Panc1 (cell line): ENCODE results near the gene CAVIN1. TPM values are rescaled to one million over a fixed set of nuclear protein-coding genes. Genes with fewer than 3 reads are reported as not detected.

ENCODE experiments used
- ATAC-seq: fragments of 200-7000 bp; cut with Tn5 transposase; 2 replicates; pipeline ENCODE4 v1.9.1; 2020; ENCODE audit warnings: mild to moderate bottlenecking, moderate library complexity
- Bru-seq: library from RNA; stranded (reverse); fragments of 400-500 nt; gene quantifications from one replicate; lab custom pipeline; 2021; lab: Mats Ljungman, UMichigan
- BruChase-seq, 2 experiments: library from RNA; stranded (reverse); fragments of 400-500 nt; gene quantifications; one replicate each; lab custom pipeline; 2021; lab: Mats Ljungman, UMichigan
- BruUV-seq: library from RNA; stranded (reverse); fragments of 400-500 nt; replicated peaks from 2 replicates; lab custom pipeline; 2021; lab: Mats Ljungman, UMichigan
- CTCF ChIA-PET: fragments of 300-600 bp; sonication (Branson Sonifier 250); formaldehyde crosslinking; loops from one replicate; lab custom pipeline; 2022; ENCODE audit warnings: antibody characterized with exemption; lab: Charles Lee
- POLR2A ChIA-PET: fragments of 300-600 bp; sonication (Branson Sonifier 250); formaldehyde crosslinking; loops from one replicate; lab custom pipeline; 2022; ENCODE audit warnings: antibody characterized with exemption; lab: Charles Lee
- DNase-seq: peaks from one replicate; pipeline ENCODE4 v3.0.0-alpha.2; 2010; ENCODE audit warnings: low read depth, low spot score
- H3K27ac ChIP-seq: 2 replicates; pipeline ENCODE4 v1.5.1; 2011; ENCODE audit warnings: mild to moderate bottlenecking, low read length, inconsistent platforms
- H3K27me3 ChIP-seq: fragments of 200-500 bp; sonication (Bioruptor generic); 2 replicates; pipeline ENCODE4 v1.6.0; 2014; ENCODE audit warnings: low read length, inconsistent platforms; ENCODE audit not compliant: control insufficient read depth, insufficient read depth
- H3K36me3 ChIP-seq: fragments of 200-500 bp; sonication (Bioruptor generic); 2 replicates; pipeline ENCODE4 v1.5.1; 2014; ENCODE audit warnings: inconsistent platforms, mild to moderate bottlenecking, low read length, moderate library complexity; ENCODE audit not compliant: control insufficient read depth, insufficient read depth
- H3K4me1 ChIP-seq: 2 replicates; pipeline ENCODE4 v1.5.1; 2011; ENCODE audit warnings: inconsistent platforms, mild to moderate bottlenecking, low read length, moderate library complexity; ENCODE audit not compliant: control insufficient read depth, insufficient read depth
- H3K4me3 ChIP-seq, 2 experiments: 2 replicates each; pipeline ENCODE4 v1.5.1; 2011 to 2012; ENCODE audit warnings: low read depth in 2 of 2, low read length in 2 of 2, mild to moderate bottlenecking in 2 of 2, inconsistent platforms in 1 of 2, moderate library complexity in 1 of 2
- H3K9me3 ChIP-seq: fragments of 200-500 bp; sonication (Bioruptor generic); 2 replicates; pipeline ENCODE4 v1.5.1; 2014; ENCODE audit warnings: low read depth, mild to moderate bottlenecking, inconsistent platforms, low read length, moderate library complexity; ENCODE audit not compliant: control insufficient read depth, insufficient read depth
- CTCF ChIP-seq: fragments of 450-650 bp; IDR thresholded peaks from 2 replicates; pipeline ENCODE4 v1.5.1; 2017; ENCODE audit warnings: mild to moderate bottlenecking
- POLR2AphosphoS5 ChIP-seq: IDR thresholded peaks from 2 replicates; pipeline ENCODE4 v1.6.1; 2012; ENCODE audit warnings: mild to moderate bottlenecking, low read depth, low read length, moderate library complexity
- REST ChIP-seq, 2 experiments: IDR thresholded peaks; 2 replicates each; pipeline ENCODE4 v1.6.1; 2011 to 2012; ENCODE audit warnings: low read depth in 2 of 2, control low read depth in 1 of 2, low read length in 1 of 2, mild to moderate bottlenecking in 1 of 2, moderate library complexity in 1 of 2; ENCODE audit not compliant: insufficient read depth in 1 of 2
- SIN3A ChIP-seq: IDR thresholded peaks from 2 replicates; pipeline ENCODE4 v1.6.1; 2012; ENCODE audit warnings: low read depth, mild to moderate bottlenecking, low read length, moderate library complexity, borderline replicate concordance; ENCODE audit not compliant: insufficient read depth
- TCF7L2 ChIP-seq: IDR thresholded peaks from 2 replicates; pipeline ENCODE4 v1.6.1; 2011; ENCODE audit warnings: mild to moderate bottlenecking, low read depth, low read length, inconsistent platforms
- in situ Hi-C: cut with HindIII; loops from 2 replicates; pipeline ENCODE4 v1.10.0; 2016; ENCODE audit warnings: low sequenced_read_pairs, low pct_unique_long_range_greater_than_20kb
- intact Hi-C: fragments of 100-400 bp; cut with micrococcal nuclease; formaldehyde crosslinking; loops from one replicate; pipeline ENCODE4 v1.10.0; 2022; ENCODE audit not compliant: unreplicated experiment
- long read RNA-seq: library from polyadenylated mRNA; unstranded; transcript quantifications from one replicate; pipeline ENCODE4 v2.0.0, GENCODE V29; 2021; ENCODE audit not compliant: unreplicated experiment
- polyA plus RNA-seq: library from polyadenylated mRNA; unstranded; fragments of >200 nt; gene quantifications from one replicate; pipeline ENCODE4 v1.2.1, GENCODE V29; 2012; ENCODE audit warnings: missing spikeins; ENCODE audit not compliant: insufficient read length
- total RNA-seq: library from RNA; stranded (reverse); gene quantifications from one replicate; pipeline ENCODE4 v1.2.1, GENCODE V29; 2021; ENCODE audit not compliant: unreplicated experiment

The CAVIN1 gene
- total RNA-seq (315 TPM), Bru-seq, nascent RNA (percentile 95 among the genes with signal in this experiment), BruChase-seq, experiment 1, labeled RNA remaining after a 2-hour chase (percentile 97 among the genes with signal in this experiment), BruChase-seq, experiment 2, labeled RNA remaining after a 6-hour chase (percentile 99 among the genes with signal in this experiment)
- polyA plus RNA-seq: 283 TPM
- long read RNA-seq, transcript CAVIN1-201 (2 exons, 3,828 nt): major isoform, 286 of 748 reads
- long read RNA-seq, partial matches to known transcripts: 458 of 748 reads
- long read RNA-seq, other reads (novel, unspliced or antisense): 4 of 748 reads

GRCh38 chr17:42422958-42423712, at the start of gene CAVIN1:
CAVIN1 (minus strand) TSS chr17:42423256; CDS start chr17:42423097, 159 bp downstream.
- peak within 1 kb of the TSS; percentile 62 to 88 for H3K4me3 ChIP-seq
- in situ Hi-C loops (no loop called here), intact Hi-C loops (loop anchor here (10.0 kb wide), 1 partner anchor 102 kb away; no protein-coding TSS in a partner anchor)
- no peak for DNase-seq
- BruUV-seq: no TSS peak
- no peaks in the 10 kb centered on the region; the same call in 1 of the 2 replicates for H3K36me3 ChIP-seq
- TF ChIP-seq TCF7L2 (no peak), CTCF (no peak), SIN3A (no peak; the same call in 1 of the 2 replicates), REST (IDR thresholded peaks at IDR 0.05; ENCODE audit: insufficient read depth in 1 of 2, low read depth in 2 of 2, low read length in 1 of 2) (peak in 1 of 2 experiments; percentile 70; a peak in 1 of 4 replicates), POLR2AphosphoS5 (peak; percentile 92)
- H3K27ac ChIP-seq: peak within 1 kb of the TSS; percentile 94
- H3K27me3 ChIP-seq: no peaks in the 10 kb centered on the region
- ATAC-seq: peak; percentile 83
- H3K9me3 ChIP-seq: no peaks in the 10 kb centered on the region
- POLR2A ChIA-PET: interaction anchor here (0.6 to 1.1 kb wide), 4 partner anchors 10 to 86 kb away, joined by 3 to 5 read pairs (median 3); partner anchors contain the start of gene STAT3
- CTCF ChIA-PET: interaction anchor here (0.6 to 0.9 kb wide), 2 partner anchors 9 to 95 kb away, joined by 5 read pairs; no protein-coding TSS in a partner anchor
- H3K4me1 ChIP-seq: peaks cover 27% of the 10 kb centered on the region

GRCh38 chr17:42467889-42468288, 44.8 kb upstream of the CAVIN1 start:
- H3K36me3 ChIP-seq: peaks cover 12% of the 10 kb centered on the region; the same call in 1 of the 2 replicates
- DNase-seq (no peak), ATAC-seq (no peak)
- H3K9me3 ChIP-seq: no peaks in the 10 kb centered on the region
- no peak overlapping the region for H3K4me3 ChIP-seq
- no peaks in the 10 kb centered on the region for H3K4me1 ChIP-seq
- H3K27ac ChIP-seq: no peak overlapping the region
- H3K27me3 ChIP-seq: no peaks in the 10 kb centered on the region
- POLR2A ChIA-PET: no interaction called here
- no TSS peak for BruUV-seq
- intact Hi-C loops (no loop called here), in situ Hi-C loops (no loop called here)
- CTCF ChIA-PET: no interaction called here
- no peak for TF ChIP-seq SIN3A
- no peak for TF ChIP-seq REST (IDR thresholded peaks at IDR 0.05; ENCODE audit: insufficient read depth in 1 of 2, low read depth in 2 of 2, low read length in 1 of 2)
- no peak for TF ChIP-seq CTCF
- no peak for TF ChIP-seq TCF7L2
- no peak for TF ChIP-seq POLR2AphosphoS5
